GM10248 (cell line): ENCODE data around the gene BCAR3.

Experiments
- CTCF ChIA-PET: fragments of 300-600 bp; sonication (Branson Sonifier 250); formaldehyde crosslinking; extraction: SDS; loops from one replicate; lab custom pipeline; 2021; ENCODE audit warnings: antibody characterized with exemption; lab: Yijun Ruan, JAX
- POLR2A ChIA-PET: fragments of 350-650 bp; sonication (Branson Sonifier 250); formaldehyde crosslinking; extraction: SDS; loops from one replicate; lab custom pipeline; 2020; ENCODE audit warnings: antibody characterized with exemption; lab: Yijun Ruan, JAX
- DNase-seq: peaks from one replicate; pipeline ENCODE4 v3.0.0; 2012; ENCODE audit errors: extremely low spot score
- CTCF ChIP-seq: IDR thresholded peaks from 2 replicates; pipeline ENCODE4 v1.5.1; 2012; ENCODE audit warnings: mild to moderate bottlenecking, low read depth; ENCODE audit errors: extremely low read depth, missing control alignments, control extremely low read depth

Gene BCAR3

DNA sequence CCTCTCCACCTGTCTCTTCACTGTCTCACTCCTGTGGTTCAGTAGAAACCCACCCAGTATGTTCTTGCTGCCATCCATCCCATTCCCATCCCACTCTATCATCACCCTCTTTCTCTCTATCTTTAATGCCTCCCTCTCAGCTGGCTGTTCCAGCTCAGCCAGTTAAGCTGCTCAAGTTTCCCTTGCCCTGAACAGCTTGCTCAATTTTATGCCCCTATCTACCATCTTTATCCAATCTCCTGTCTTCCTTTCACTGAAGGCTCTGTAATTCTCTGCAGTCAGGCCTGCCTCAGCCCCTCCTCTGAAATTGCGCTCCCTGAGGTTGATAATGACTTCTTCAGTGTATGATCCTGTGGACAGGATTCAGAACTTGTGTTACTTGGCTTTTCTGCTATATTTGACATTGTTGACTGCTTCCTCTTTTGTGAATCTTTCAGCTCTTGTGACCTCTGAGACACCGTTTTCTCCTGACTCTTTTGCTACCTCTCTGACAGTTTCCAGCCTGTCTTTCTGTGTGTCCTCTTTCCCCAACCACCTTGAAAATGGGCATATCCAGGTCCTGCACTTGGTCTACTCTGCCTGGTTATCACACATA is 13.9 kb upstream of the BCAR3 start:
- peak; percentile 43 for DNase-seq
- no peak for TF ChIP-seq CTCF
- ChIA-PET CTCF (interaction anchor here (0.9 to 2.3 kb wide), 6 partner anchors 9 to 76 kb away, joined by 3 to 12 read pairs (median 4); partner anchors contain the start of gene BCAR3), POLR2A (no interaction called here)

GRCh38 chr1:93694819-93695218 is 13.2 kb upstream of the BCAR3 start:
- POLR2A ChIA-PET, result no interaction called here
- no peak for DNase-seq
- CTCF ChIA-PET, result interaction anchor here (0.9 to 2.3 kb wide), 4 partner anchors 11 to 75 kb away, joined by 3 to 12 read pairs (median 8); partner anchors contain the start of gene BCAR3

DNA sequence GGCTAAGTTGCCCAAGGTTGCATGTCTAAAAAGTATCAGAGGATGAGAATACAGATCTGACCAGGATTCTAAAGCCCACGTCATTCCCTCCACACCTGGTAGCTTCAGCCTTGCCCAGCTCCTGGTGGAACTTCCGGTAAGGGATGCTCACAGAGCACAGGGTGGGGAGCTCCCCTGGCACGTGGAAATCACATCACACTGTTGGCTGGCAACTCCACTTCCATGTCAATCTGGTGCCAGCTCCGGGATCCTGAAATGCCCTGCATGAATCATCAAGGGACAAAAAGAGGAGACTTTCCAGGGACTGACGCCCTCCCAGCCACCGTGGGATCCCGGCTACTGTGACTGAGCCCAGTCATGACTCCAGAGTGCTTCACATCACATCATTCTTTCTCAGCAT is 12.4 kb upstream of the BCAR3 start:
- no peak for TF ChIP-seq CTCF
- POLR2A ChIA-PET, result no interaction called here
- CTCF ChIA-PET, result interaction anchor here (1.2 to 2.5 kb wide), 4 partner anchors 11 to 40 kb away, joined by 3 to 10 read pairs (median 5); no protein-coding TSS in a partner anchor
- no peak for DNase-seq

More at GRCh38 chr1:93694819-93695218, 13.2 kb upstream of the BCAR3 start:
- TF ChIP-seq CTCF, result no peak

- ChIA-PET POLR2A (interaction anchor here (0.6 kb wide), 1 partner anchor 529 kb away, joined by 3 read pairs; no protein-coding TSS in a partner anchor), CTCF (interaction anchor here (0.9 to 4.2 kb wide), 11 partner anchors 10 to 120 kb away, joined by 3 to 20 read pairs (median 4); partner anchors contain the start of gene BCAR3)
- peak; percentile 62 for DNase-seq
- TF ChIP-seq CTCF, result no peak
These were observed 11.4 kb upstream of the BCAR3 start for GRCh38 chr1:93692983-93693591.

GRCh38 chr1:93692451-93692861 is 10.8 kb upstream of the BCAR3 start:
- ChIA-PET CTCF (interaction anchor here (0.9 to 4.2 kb wide), 8 partner anchors 10 to 121 kb away, joined by 3 to 20 read pairs (median 4); partner anchors contain the start of gene BCAR3), POLR2A (interaction anchor here (0.6 kb wide), 1 partner anchor 529 kb away, joined by 3 read pairs; no protein-coding TSS in a partner anchor)
- TF ChIP-seq CTCF, result no peak
- DNase-seq, result no peak

DNA sequence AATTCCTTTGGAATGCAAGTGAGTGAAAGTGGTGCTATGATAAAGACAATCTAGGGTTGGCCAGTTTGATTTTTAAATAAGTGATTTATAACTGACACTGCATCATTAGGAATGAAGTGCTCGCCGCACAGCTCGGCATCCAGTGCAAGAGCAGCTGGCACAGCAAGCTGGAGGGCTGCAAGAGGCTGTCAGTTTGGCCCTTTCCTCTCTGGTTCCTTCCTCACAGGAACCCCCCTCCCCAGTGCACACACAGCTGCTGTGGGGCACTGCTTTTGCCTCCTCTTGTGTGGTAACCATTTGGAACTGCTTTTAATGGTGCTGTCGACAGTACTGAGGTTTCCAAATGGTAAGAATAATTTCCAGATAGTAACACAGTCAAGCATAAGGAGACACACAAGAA is 10.4 kb upstream of the BCAR3 start:
- ChIA-PET POLR2A (no interaction called here), CTCF (interaction anchor here (1.1 to 4.2 kb wide), 7 partner anchors 11 to 121 kb away, joined by 3 to 20 read pairs (median 5); partner anchors contain the start of gene BCAR3)
- TF ChIP-seq CTCF, result no peak
- no peak for DNase-seq
